A673 (cell line): Measurements from ENCODE around the gene GRM1. TPM values are rescaled to one million over a fixed set of nuclear protein-coding genes. Genes with fewer than 3 reads are reported as not detected.

ENCODE experiments used
- BruUV-seq: library from RNA; stranded (reverse); fragments of 400-500 nt; replicated peaks from 2 replicates; lab custom pipeline; 2021; lab: Mats Ljungman, UMichigan
- CTCF ChIA-PET: fragments of 300-600 bp; sonication (Branson Sonifier 250); formaldehyde crosslinking; loops from one replicate; lab custom pipeline; 2022; ENCODE audit warnings: antibody characterized with exemption; lab: Charles Lee
- POLR2A ChIA-PET: fragments of 300-600 bp; sonication (Branson Sonifier 250); formaldehyde crosslinking; loops from one replicate; lab custom pipeline; 2022; ENCODE audit warnings: antibody characterized with exemption; ENCODE audit not compliant: low non-redundant PET; lab: Charles Lee
- DNase-seq: peaks from one replicate; pipeline ENCODE4 v3.0.0-alpha.2; 2015; ENCODE audit warnings: low spot score
- H3K27ac ChIP-seq: fragments of 200-600 bp; sonication (generic); 2 replicates; pipeline ENCODE4 v1.5.1; 2016; ENCODE audit warnings: mixed run types, low read depth, mild to moderate bottlenecking, mixed read lengths, antibody characterized with exemption, low read length; ENCODE audit not compliant: poor library complexity, severe bottlenecking
- H3K27me3 ChIP-seq: fragments of 200-600 bp; sonication (generic); replicated peaks from 2 replicates; pipeline ENCODE4 v1.6.1; 2017; ENCODE audit warnings: mixed run types, low read depth, mild to moderate bottlenecking, mixed read lengths, antibody characterized with exemption, low read length; ENCODE audit not compliant: insufficient read depth, poor library complexity
- H3K36me3 ChIP-seq: fragments of 200-600 bp; sonication (generic); 2 replicates; pipeline ENCODE4 v1.6.1; 2016; ENCODE audit warnings: mixed run types, mild to moderate bottlenecking, mixed read lengths, antibody characterized with exemption, low read length; ENCODE audit not compliant: insufficient read depth, poor library complexity, severe bottlenecking
- H3K4me1 ChIP-seq: fragments of 200-600 bp; sonication (generic); 2 replicates; pipeline ENCODE4 v1.6.1; 2017; ENCODE audit warnings: mixed run types, mild to moderate bottlenecking, mixed read lengths, antibody characterized with exemption, low read length; ENCODE audit not compliant: insufficient read depth, poor library complexity, severe bottlenecking
- H3K4me3 ChIP-seq: fragments of 200-600 bp; sonication (generic); 2 replicates; pipeline ENCODE4 v1.5.1; 2016; ENCODE audit warnings: low read depth, mixed run types, mild to moderate bottlenecking, mixed read lengths, low read length; ENCODE audit not compliant: poor library complexity, severe bottlenecking
- H3K9me3 ChIP-seq: fragments of 200-600 bp; sonication (generic); 2 replicates; pipeline ENCODE4 v1.6.1; 2016; ENCODE audit warnings: mixed run types, low read depth, mild to moderate bottlenecking, mixed read lengths, antibody characterized with exemption, low read length; ENCODE audit not compliant: poor library complexity, severe bottlenecking
- EZH2 ChIP-seq: fragments of 200-600 bp; sonication (generic); IDR thresholded peaks from 2 replicates; pipeline ENCODE4 v1.6.1; 2017; ENCODE audit warnings: borderline replicate concordance, low read depth, mild to moderate bottlenecking, mixed read lengths, antibody characterized with exemption, low read length; ENCODE audit not compliant: poor library complexity, severe bottlenecking
- intact Hi-C: fragments of 100-400 bp; cut with micrococcal nuclease; formaldehyde crosslinking; loops from one replicate; pipeline ENCODE4 v1.10.0; 2022; ENCODE audit not compliant: unreplicated experiment
- total RNA-seq: library from RNA; stranded (reverse); gene quantifications from 2 replicates; pipeline ENCODE4 v1.2.3, GENCODE V29; 2021
- TF ChIP-seq, protein P1 (sequence below): fragments of 300-800, 200-600 bp; sonication (generic); conservative IDR thresholded peaks from 2 replicates; pipeline ENCODE4 v1.5.1; 2017; ENCODE audit warnings: low read depth, mild to moderate bottlenecking, antibody characterized with exemption, low read length, moderate library complexity, mixed read lengths

Gene GRM1
- total RNA-seq, 1 experiment from 2014 or later = 0.11 TPM

DNA sequence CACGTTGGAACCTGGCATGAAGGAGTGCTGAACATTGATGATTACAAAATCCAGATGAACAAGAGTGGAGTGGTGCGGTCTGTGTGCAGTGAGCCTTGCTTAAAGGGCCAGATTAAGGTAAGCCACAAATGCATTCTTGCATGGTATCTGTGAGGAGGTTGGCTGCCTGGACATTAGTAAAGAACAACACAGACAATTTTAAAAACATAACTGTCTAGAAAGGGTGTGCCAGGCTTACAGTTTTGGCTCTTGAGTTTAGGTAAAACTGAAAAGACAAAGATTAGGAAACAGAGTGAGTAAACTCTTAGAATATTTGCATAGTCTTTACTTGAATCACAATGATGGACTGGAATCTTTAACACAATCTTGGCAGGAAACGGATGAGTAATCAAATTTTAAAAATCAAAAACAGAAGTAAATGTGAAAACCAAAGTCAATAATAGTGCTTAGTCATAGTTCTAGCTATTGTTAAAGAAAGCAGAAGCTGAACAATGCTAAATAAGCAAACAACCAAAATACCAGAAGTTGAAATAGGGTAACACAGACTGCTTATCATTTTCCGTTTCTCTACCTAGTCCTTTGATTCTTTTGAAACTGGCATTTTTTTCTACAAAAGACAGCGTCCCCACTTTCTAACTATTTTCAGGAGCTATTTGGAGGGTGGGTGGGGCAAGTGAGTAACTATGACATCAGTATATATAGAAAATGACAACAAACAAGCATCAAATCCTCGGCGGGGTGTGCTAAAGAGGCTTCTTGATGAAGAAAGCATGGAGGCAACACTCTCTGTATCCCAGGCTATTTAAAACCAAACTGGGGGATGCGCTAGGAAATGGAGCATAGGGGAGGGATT, 328.9 kb downstream of the GRM1 start:
- CTCF ChIA-PET = no interaction called here
- H3K4me3 ChIP-seq = no peak overlapping the region
- H3K27me3 ChIP-seq = no peaks in the 10 kb centered on the region
- H3K36me3 ChIP-seq = no peaks in the 10 kb centered on the region
- no peak overlapping the region for H3K27ac ChIP-seq
- intact Hi-C loops = loop anchor here (2.0 kb wide), 1 partner anchor 21 kb away; no protein-coding TSS in a partner anchor
- TF ChIP-seq EZH2 = no peak
- TF ChIP-seq, protein P1, sequence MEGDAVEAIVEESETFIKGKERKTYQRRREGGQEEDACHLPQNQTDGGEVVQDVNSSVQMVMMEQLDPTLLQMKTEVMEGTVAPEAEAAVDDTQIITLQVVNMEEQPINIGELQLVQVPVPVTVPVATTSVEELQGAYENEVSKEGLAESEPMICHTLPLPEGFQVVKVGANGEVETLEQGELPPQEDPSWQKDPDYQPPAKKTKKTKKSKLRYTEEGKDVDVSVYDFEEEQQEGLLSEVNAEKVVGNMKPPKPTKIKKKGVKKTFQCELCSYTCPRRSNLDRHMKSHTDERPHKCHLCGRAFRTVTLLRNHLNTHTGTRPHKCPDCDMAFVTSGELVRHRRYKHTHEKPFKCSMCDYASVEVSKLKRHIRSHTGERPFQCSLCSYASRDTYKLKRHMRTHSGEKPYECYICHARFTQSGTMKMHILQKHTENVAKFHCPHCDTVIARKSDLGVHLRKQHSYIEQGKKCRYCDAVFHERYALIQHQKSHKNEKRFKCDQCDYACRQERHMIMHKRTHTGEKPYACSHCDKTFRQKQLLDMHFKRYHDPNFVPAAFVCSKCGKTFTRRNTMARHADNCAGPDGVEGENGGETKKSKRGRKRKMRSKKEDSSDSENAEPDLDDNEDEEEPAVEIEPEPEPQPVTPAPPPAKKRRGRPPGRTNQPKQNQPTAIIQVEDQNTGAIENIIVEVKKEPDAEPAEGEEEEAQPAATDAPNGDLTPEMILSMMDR = no peak
- POLR2A ChIA-PET = no interaction called here
- H3K4me1 ChIP-seq = peaks cover 31% of the 10 kb centered on the region
- peak; percentile 64 for DNase-seq
- no TSS peak for BruUV-seq
- H3K9me3 ChIP-seq = no peaks in the 10 kb centered on the region

DNA sequence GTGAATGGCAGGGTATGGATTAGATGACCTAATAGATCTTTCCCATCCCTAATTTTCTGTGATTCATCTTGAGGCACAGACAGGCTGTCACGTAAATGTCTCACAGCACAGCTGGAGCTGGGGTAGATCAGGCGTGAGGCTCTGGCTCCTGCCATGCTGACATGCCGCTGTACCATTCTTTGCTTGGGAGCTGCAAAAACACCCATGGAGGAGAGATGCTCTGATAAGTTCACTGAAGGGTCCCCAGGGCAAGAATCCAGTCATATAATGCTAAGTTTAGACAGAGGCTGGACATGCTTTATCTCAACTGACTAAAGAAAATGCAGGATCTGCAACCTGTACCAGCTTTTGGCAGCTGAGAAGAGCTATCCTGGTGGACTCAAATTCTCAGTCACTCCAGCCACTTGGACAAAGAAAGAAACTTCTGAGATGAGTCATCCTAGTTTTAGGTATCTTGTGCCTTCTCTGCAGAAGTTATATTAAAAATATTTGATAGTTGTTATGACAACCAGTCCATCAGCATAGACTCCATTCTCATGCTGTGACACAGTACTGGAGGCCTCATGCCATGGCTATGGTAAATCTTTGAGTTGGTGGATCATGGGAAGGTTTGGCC, 329.7 kb downstream of the GRM1 start:
- ChIA-PET CTCF (no interaction called here), POLR2A (no interaction called here)
- H3K36me3 ChIP-seq = no peaks in the 10 kb centered on the region
- peak; percentile 7 for DNase-seq
- peaks cover 31% of the 10 kb centered on the region for H3K4me1 ChIP-seq
- no peak overlapping the region for H3K4me3 ChIP-seq
- no peak overlapping the region for H3K27ac ChIP-seq
- intact Hi-C loops = no loop called here
- H3K9me3 ChIP-seq = no peaks in the 10 kb centered on the region
- no TSS peak for BruUV-seq
- no peaks in the 10 kb centered on the region for H3K27me3 ChIP-seq
- TF ChIP-seq, protein P1 = no peak
- TF ChIP-seq EZH2 = no peak

DNA sequence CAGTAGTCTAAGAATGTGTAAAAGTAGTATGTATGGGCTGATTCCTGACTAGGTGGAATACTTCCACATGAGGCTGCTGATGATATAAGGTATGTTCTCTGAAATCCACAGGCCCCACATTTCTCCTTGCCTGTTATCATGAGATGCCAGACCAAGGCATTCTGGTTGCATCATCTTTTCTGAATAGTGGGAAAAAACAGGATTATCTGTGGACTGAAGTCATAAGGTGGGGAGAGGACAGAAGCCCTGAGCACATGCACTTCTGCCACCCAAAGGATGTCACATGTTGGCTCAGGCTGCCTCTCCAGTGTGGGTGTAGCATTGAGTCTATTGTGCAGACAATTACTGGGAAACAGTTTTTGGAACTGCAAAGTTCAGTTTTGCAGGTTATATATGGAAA, 330.3 kb downstream of the GRM1 start:
- TF ChIP-seq, protein P1 = no peak
- no peak for TF ChIP-seq EZH2
- H3K36me3 ChIP-seq = no peaks in the 10 kb centered on the region
- no peak overlapping the region for H3K4me3 ChIP-seq
- BruUV-seq = no TSS peak
- peaks cover 31% of the 10 kb centered on the region for H3K4me1 ChIP-seq
- H3K27ac ChIP-seq = no peak overlapping the region
- intact Hi-C loops = no loop called here
- ChIA-PET POLR2A (no interaction called here), CTCF (no interaction called here)
- H3K27me3 ChIP-seq = no peaks in the 10 kb centered on the region
- no peak for DNase-seq
- no peaks in the 10 kb centered on the region for H3K9me3 ChIP-seq
